ENCODE measurements around the gene EPAS1. TPM values are rescaled to one million over a fixed set of nuclear protein-coding genes. Genes with fewer than 3 reads are reported as not detected.

The EPAS1 gene
- total and polyA plus RNA-seq, 7 donors = 39.2 to 123 (median 80.4) TPM

- WGBS, 3 donors = 96 to 97% (median 97%) methylated on average over 6 of the region's 6 CpGs
- Histone ChIP-seq H3K4me1 (no peaks in the 10 kb centered on the region), H3K4me3 (no peak overlapping the region), H3K36me3 (ENCODE audit: insufficient read depth in 1 of 2, low read depth in 1 of 2) (peaks cover 4 to 77% of the 10 kb centered on the region in 2 donors), H3K9me3 (no peaks in the 10 kb centered on the region), H3K27me3 (ENCODE audit: insufficient read depth in 3 of 3, low read length in 2 of 3) (no peaks in the 10 kb centered on the region), H3K27ac (no peak overlapping the region)
- intact Hi-C loops (cut with DNase I) = no loop called here
- no peak for TF ChIP-seq CTCF (IDR thresholded peaks at IDR 0.05)
- no peak for DNase-seq
- no peak for ATAC-seq
These were observed 61.5 kb downstream of the EPAS1 start for GRCh38 chr2:46358713-46359112.

- intact Hi-C loops (cut with DNase I) = loop anchor here (5.0 to 10.0 kb wide), 4 partner anchors 63 to 368 kb away; partner anchors contain the start of gene EPAS1 (in 1 of the 2)
- DNase-seq (no peak), ATAC-seq (no peak)
- Histone ChIP-seq H3K4me1 (no peaks in the 10 kb centered on the region), H3K4me3 (no peak overlapping the region), H3K27me3 (ENCODE audit: insufficient read depth in 3 of 3, low read length in 2 of 3) (no peaks in the 10 kb centered on the region), H3K36me3 (ENCODE audit: insufficient read depth in 1 of 2, low read depth in 1 of 2) (peaks cover 4 to 64% of the 10 kb centered on the region in 2 donors), H3K9me3 (no peaks in the 10 kb centered on the region), H3K27ac (no peak overlapping the region)
- TF ChIP-seq CTCF (IDR thresholded peaks at IDR 0.05) = no peak
- WGBS, 3 donors = 68 to 78% (median 73%) methylated on average over 3 of the region's 3 CpGs
These were observed 63.1 kb downstream of the EPAS1 start for GRCh38 chr2:46360303-46360702.

GRCh38 chr2:46361920-46362666 lies 64.9 kb downstream of the EPAS1 start:
- H3K4me1 ChIP-seq = peaks cover 6% of the 10 kb centered on the region
- peaks cover 4 to 46% of the 10 kb centered on the region in 2 donors for H3K36me3 ChIP-seq (ENCODE audit: insufficient read depth in 1 of 2, low read depth in 1 of 2)
- no peak overlapping the region for H3K4me3 ChIP-seq
- TF ChIP-seq CTCF (IDR thresholded peaks at IDR 0.05) = no peak
- no peaks in the 10 kb centered on the region for H3K9me3 ChIP-seq
- no peaks in the 10 kb centered on the region for H3K27me3 ChIP-seq (ENCODE audit: insufficient read depth in 3 of 3, low read length in 2 of 3)
- ATAC-seq (no peak), DNase-seq (no peak)
- intact Hi-C loops (cut with DNase I) = loop anchor here (5.0 to 10.0 kb wide), 4 partner anchors 65 to 370 kb away; partner anchors contain the start of gene EPAS1 (in 1 of the 2)
- 81 to 93% (median 93%) methylated on average over 5 to 6 of the region's 6 CpGs for WGBS, 3 donors
- no peak overlapping the region for H3K27ac ChIP-seq

- 85 to 93% (median 89%) methylated on average over 4 of the region's 4 CpGs for WGBS, 3 donors
- intact Hi-C loops (cut with DNase I) = loop anchor here (5.0 to 10.0 kb wide), 4 partner anchors 65 to 370 kb away; partner anchors contain the start of gene EPAS1 (in 1 of the 2)
- no peaks in the 10 kb centered on the region for H3K27me3 ChIP-seq (ENCODE audit: insufficient read depth in 3 of 3, low read length in 2 of 3)
- peaks cover 4 to 41% of the 10 kb centered on the region in 2 donors for H3K36me3 ChIP-seq (ENCODE audit: insufficient read depth in 1 of 2, low read depth in 1 of 2)
- no peak for TF ChIP-seq CTCF (IDR thresholded peaks at IDR 0.05)
- DNase-seq (no peak), ATAC-seq (no peak)
- no peak overlapping the region for H3K4me3 ChIP-seq
- peaks cover 12% of the 10 kb centered on the region for H3K4me1 ChIP-seq
- H3K27ac ChIP-seq = no peak overlapping the region
- no peaks in the 10 kb centered on the region for H3K9me3 ChIP-seq
These were observed 65.4 kb downstream of the EPAS1 start for GRCh38 chr2:46362667-46363012.

Measured in psoas muscle (tissue), 8 donors.